ENCODE measurements around the gene TTC27.
"Not testable (repeated sequence)": the region's sequence is repeated elsewhere in the genome, so short reads cannot be mapped to it uniquely, and the experiment has no call there.

Gene TTC27

DNA sequence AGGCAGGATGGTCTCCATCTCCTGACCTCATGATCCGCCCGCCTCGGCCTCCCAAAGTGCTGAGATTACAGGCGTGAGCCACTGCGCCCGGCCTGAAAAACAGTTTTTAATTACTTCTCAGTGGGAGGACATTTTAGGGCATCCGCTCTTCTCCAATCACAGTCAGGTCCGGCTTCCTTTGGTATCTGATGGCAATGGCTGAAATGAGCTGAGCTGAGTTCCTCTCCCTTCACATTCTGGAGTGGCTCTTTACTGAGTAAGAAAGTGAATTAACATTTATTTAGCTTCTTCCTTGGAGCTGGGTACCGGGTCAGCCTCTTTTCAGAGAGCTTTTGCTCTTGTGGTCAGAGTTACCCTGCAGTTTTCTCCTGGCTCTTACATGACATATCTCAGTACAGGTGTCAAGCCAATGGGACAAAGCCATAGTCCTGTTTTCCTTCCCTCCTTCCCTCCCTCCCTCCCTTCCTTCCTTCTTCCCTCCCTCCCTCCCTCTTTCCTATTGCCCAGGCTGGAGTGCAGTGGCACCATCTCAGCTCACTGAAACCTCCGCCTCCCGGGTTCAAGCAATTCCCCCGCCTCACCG is 1.1 kb upstream of the TTC27 start:
- H3K4me3 ChIP-seq (ENCODE audit: low read depth, low read length) = peak overlapping the region; percentile 99
- TF ChIP-seq, protein P1, sequence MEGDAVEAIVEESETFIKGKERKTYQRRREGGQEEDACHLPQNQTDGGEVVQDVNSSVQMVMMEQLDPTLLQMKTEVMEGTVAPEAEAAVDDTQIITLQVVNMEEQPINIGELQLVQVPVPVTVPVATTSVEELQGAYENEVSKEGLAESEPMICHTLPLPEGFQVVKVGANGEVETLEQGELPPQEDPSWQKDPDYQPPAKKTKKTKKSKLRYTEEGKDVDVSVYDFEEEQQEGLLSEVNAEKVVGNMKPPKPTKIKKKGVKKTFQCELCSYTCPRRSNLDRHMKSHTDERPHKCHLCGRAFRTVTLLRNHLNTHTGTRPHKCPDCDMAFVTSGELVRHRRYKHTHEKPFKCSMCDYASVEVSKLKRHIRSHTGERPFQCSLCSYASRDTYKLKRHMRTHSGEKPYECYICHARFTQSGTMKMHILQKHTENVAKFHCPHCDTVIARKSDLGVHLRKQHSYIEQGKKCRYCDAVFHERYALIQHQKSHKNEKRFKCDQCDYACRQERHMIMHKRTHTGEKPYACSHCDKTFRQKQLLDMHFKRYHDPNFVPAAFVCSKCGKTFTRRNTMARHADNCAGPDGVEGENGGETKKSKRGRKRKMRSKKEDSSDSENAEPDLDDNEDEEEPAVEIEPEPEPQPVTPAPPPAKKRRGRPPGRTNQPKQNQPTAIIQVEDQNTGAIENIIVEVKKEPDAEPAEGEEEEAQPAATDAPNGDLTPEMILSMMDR (IDR thresholded peaks at IDR 0.05; ENCODE audit: low read depth, low read length, missing control alignments) = no peak

DNA sequence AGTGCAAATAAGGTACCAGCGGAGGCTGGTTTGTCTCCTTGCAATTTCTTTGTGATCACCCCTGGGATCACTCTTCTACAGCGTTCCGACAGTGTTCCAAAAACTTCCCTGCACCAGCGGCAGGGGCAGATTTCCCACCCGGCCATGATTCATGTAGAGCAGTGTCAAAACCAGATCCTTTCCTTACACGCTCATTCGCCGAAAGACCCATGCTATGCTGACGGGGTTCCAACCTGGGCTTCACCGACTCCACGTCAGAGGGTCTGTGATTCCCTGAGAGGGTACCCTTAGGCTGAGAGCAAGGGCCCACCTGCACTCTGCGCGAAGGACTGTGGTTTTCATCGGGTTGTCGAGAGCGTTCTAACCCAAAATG is 423 bp upstream of the TTC27 start:
- in situ Hi-C loops (cut with HindIII; ENCODE audit: low pct_ligation_motif_present, low sequenced_read_pairs) = no loop called here
- no peaks in the 10 kb centered on the region for H3K36me3 ChIP-seq (replicated peaks)
- no peaks in the 10 kb centered on the region for H3K27me3 ChIP-seq (replicated peaks)
- peak; percentile 59 for DNase-seq
- H3K4me3 ChIP-seq (ENCODE audit: low read depth, low read length) = peak overlapping the region; percentile 99
- peak overlapping the region; percentile 6 for H3K27ac ChIP-seq
- TF ChIP-seq, protein P1 (IDR thresholded peaks at IDR 0.05; ENCODE audit: low read depth, low read length, missing control alignments) = peak; percentile 55

More for the DNA sequence above, 1.1 kb upstream of the TTC27 start:
- Histone ChIP-seq H3K36me3 (replicated peaks) (peaks cover 4% of the 10 kb centered on the region), H3K27me3 (replicated peaks) (no peaks in the 10 kb centered on the region), H3K27ac (no peak overlapping the region)
- in situ Hi-C loops (cut with HindIII; ENCODE audit: low pct_ligation_motif_present, low sequenced_read_pairs) = no loop called here
- DNase-seq = no peak

DNA sequence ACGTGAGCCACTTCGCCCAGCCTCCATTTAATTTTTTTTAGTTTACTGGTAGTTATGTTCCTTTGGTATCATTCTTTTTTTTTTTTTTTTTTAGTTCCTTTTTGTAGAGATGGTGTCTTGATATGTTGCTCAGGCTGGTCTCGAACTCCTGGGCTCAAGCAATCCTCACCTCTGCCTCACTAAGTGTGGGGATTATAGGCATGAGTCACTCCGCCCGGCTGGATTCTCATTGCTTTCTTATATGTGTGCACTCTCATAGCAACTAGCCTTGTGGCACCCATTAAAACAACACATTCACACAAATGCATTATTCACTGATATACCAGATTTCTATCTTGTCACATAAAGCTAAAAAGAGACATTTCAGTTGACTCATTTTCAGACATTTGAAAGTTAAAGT is 4.2 kb downstream of the TTC27 start:
- DNase-seq = peak; percentile 84
- H3K27ac ChIP-seq = peak overlapping the region; percentile 9
- in situ Hi-C loops (cut with HindIII; ENCODE audit: low pct_ligation_motif_present, low sequenced_read_pairs) = no loop called here
- H3K36me3 ChIP-seq (replicated peaks) = peaks cover 19% of the 10 kb centered on the region
- no peak overlapping the region for H3K4me3 ChIP-seq (ENCODE audit: low read depth, low read length)
- H3K27me3 ChIP-seq (replicated peaks) = no peaks in the 10 kb centered on the region
- TF ChIP-seq, protein P1 (IDR thresholded peaks at IDR 0.05; ENCODE audit: low read depth, low read length, missing control alignments) = no peak

DNA sequence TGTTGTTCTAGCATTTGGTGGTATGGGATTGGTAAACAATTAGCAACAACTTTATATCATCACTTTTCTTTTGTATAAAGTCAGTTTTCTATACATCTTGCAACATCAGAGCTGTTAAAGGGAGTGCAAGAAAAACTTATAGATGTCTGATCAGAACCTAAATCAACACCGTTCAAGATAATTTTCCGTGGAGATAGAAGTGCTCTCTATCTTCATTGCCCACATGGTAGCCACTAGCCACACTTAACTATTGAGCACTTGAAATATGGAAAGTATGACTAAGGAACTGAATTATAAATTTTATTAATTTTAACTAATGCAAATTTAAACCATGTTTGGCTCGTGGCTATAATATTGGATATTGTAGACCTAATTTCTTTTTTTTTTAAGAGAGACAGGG is 5.2 kb downstream of the TTC27 start:
- Histone ChIP-seq H3K4me3 (ENCODE audit: low read depth, low read length) (no peak overlapping the region), H3K27ac (no peak overlapping the region), H3K27me3 (replicated peaks) (no peaks in the 10 kb centered on the region), H3K36me3 (replicated peaks) (peaks cover 19% of the 10 kb centered on the region)
- DNase-seq = no peak
- in situ Hi-C loops (cut with HindIII; ENCODE audit: low pct_ligation_motif_present, low sequenced_read_pairs) = no loop called here
- TF ChIP-seq, protein P1 (IDR thresholded peaks at IDR 0.05; ENCODE audit: low read depth, low read length, missing control alignments) = no peak

DNA sequence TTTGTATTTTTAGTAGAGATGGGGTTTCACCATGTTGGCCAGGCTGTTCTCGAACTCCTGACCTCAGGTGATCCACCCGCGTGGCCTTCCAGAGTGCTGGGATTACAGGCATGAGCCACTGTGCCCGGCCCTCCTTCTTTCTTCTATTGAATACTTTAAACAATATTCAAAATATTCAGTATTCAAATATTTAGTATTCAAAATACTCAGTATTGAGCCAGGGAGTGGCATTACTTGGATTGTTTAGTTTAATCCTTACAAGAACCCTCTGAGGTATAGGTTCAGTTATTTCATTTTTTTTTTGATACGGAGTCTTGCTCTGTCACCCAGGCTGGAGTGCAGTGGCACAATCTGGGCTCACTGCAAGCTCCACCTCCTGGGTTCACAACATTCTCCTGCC is 10.7 kb downstream of the TTC27 start:
- H3K4me3 ChIP-seq (ENCODE audit: low read depth, low read length); H3K27ac ChIP-seq; in situ Hi-C loops (cut with HindIII; ENCODE audit: low pct_ligation_motif_present, low sequenced_read_pairs); H3K27me3 ChIP-seq (replicated peaks); DNase-seq: not testable (repeated sequence)
- H3K36me3 ChIP-seq (replicated peaks) = peaks cover 30% of the 10 kb centered on the region

DNA sequence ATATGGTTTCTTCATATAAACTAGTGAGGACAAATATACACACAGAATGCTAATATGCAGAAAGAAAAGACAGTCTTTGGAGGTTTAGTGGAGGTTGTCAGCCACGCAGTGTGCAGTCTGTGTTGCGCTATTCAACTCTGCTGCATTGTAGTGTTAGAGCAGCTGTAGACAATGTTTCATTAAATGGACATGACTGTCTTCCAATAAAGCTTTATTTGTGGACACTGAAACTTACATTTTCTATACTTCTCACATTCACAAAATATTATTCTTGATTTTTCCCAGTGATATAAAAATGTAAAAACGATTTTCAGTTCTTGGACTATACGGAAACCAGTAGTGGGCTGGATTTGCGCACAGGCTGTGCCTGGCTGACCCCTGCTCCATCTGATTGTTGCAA is 13.3 kb downstream of the TTC27 start:
- Histone ChIP-seq H3K27me3 (replicated peaks) (no peaks in the 10 kb centered on the region), H3K36me3 (replicated peaks) (peaks cover 16% of the 10 kb centered on the region), H3K4me3 (ENCODE audit: low read depth, low read length) (no peak overlapping the region), H3K27ac (no peak overlapping the region)
- TF ChIP-seq, protein P1 (IDR thresholded peaks at IDR 0.05; ENCODE audit: low read depth, low read length, missing control alignments) = no peak
- no peak for DNase-seq
- in situ Hi-C loops (cut with HindIII; ENCODE audit: low pct_ligation_motif_present, low sequenced_read_pairs) = no loop called here

Data from brain microvascular endothelial cell (primary cell).